H1 (cell line): ENCODE measurements around the gene NDFIP2. TPM values are rescaled to one million over a fixed set of nuclear protein-coding genes. Genes with fewer than 3 reads are reported as not detected.

Experiments
- CTCF ChIA-PET: fragments of 300-600 bp; sonication (Branson Sonifier 250); formaldehyde crosslinking; loops from one replicate; lab custom pipeline; 2021; ENCODE audit not compliant: partially characterized antibody; lab: Charles Lee
- POLR2A ChIA-PET: fragments of 300-600 bp; sonication (Branson Sonifier 250); formaldehyde crosslinking; loops from one replicate; lab custom pipeline; 2021; ENCODE audit warnings: inconsistent platforms; ENCODE audit not compliant: partially characterized antibody; lab: Charles Lee
- DNase-seq, 2 experiments: peaks; one replicate each; pipeline versions ENCODE4 v3.0.0 to v3.0.0-alpha.2; 2010 to 2022; ENCODE audit warnings: low spot score in 2 of 2, low read depth in 1 of 2, mixed read lengths in 1 of 2
- FAIRE-seq: peaks from 2 replicates; lab custom pipeline; 2011; peaks lifted over from hg19 to GRCh38; lab: Jason Lieb, UNC
- H2AFZ ChIP-seq: 2 replicates; pipeline ENCODE4 v1.8.1; 2012; ENCODE audit warnings: low read length, inconsistent platforms
- H2AK5ac ChIP-seq: 2 replicates; pipeline ENCODE4 v1.6.1; 2013; ENCODE audit warnings: low read depth, low read length
- H2BK120ac ChIP-seq: replicated peaks from 2 replicates; pipeline ENCODE3; 2013; ENCODE audit warnings: low read depth, low read length, inconsistent platforms
- H2BK12ac ChIP-seq: 2 replicates; pipeline ENCODE4 v1.6.1; 2013; ENCODE audit warnings: low read depth, low read length
- H2BK15ac ChIP-seq: 2 replicates; pipeline ENCODE4 v1.6.1; 2013; ENCODE audit warnings: low read length
- H2BK20ac ChIP-seq: 2 replicates; pipeline ENCODE4 v1.6.1; 2013; ENCODE audit warnings: low read length
- H2BK5ac ChIP-seq: 2 replicates; pipeline ENCODE4 v1.6.1; 2013; ENCODE audit warnings: low read depth, low read length
- H3K14ac ChIP-seq: 2 replicates; pipeline ENCODE4 v1.6.1; 2013; ENCODE audit warnings: inconsistent platforms; ENCODE audit not compliant: insufficient read length
- H3K18ac ChIP-seq: 2 replicates; pipeline ENCODE4 v1.6.1; 2013; ENCODE audit warnings: low read length; ENCODE audit errors: extremely low read depth
- H3K23ac ChIP-seq: 2 replicates; pipeline ENCODE4 v1.6.1; 2013; ENCODE audit warnings: inconsistent platforms; ENCODE audit not compliant: insufficient read length
- H3K23me2 ChIP-seq: 2 replicates; pipeline ENCODE4 v1.6.1; 2013; ENCODE audit warnings: low read depth, low read length
- H3K27ac ChIP-seq: 2 replicates; pipeline ENCODE4 v1.6.1; 2011; ENCODE audit warnings: low read depth, low read length, inconsistent platforms
- H3K27me3 ChIP-seq, 4 experiments: replicated peaks in 1 of 4; 1 replicate in 1 of 4; 2 replicates in 3 of 4; pipeline versions ENCODE4 v1.6.1 to v1.8.1; 2011 to 2013; ENCODE audit warnings: low read length in 3 of 4, mild to moderate bottlenecking in 3 of 4, inconsistent platforms in 2 of 4, mixed read lengths in 2 of 4, moderate library complexity in 1 of 4; ENCODE audit not compliant: control insufficient read depth in 3 of 4, insufficient read depth in 3 of 4; ENCODE audit errors: extremely low read depth in 1 of 4
- H3K36me3 ChIP-seq, 4 experiments: 2 replicates each; pipeline versions ENCODE4 v1.6.1 to v1.8.1; 2011 to 2013; ENCODE audit warnings: mild to moderate bottlenecking in 4 of 4, low read length in 3 of 4, moderate library complexity in 2 of 4, control low read depth in 1 of 4, inconsistent platforms in 1 of 4; ENCODE audit not compliant: insufficient read depth in 4 of 4, control insufficient read depth in 2 of 4
- H3K4ac ChIP-seq: replicated peaks from 2 replicates; pipeline ENCODE3; 2013; ENCODE audit warnings: low read length, low read depth, mixed read lengths, inconsistent platforms; ENCODE audit not compliant: insufficient read length
- H3K4me1 ChIP-seq, 4 experiments: replicated peaks in 1 of 4; 1 replicate in 1 of 4; 2 replicates in 3 of 4; pipeline versions ENCODE4 v1.6.1 to v1.8.1; 2011 to 2013; ENCODE audit warnings: low read length in 3 of 4, inconsistent platforms in 2 of 4, mixed read lengths in 1 of 4; ENCODE audit not compliant: insufficient read depth in 4 of 4, control insufficient read depth in 3 of 4
- H3K4me2 ChIP-seq, 2 experiments: 2 replicates each; pipeline versions ENCODE4 v1.6.1 to v1.8.1; 2011 to 2013; ENCODE audit warnings: low read depth in 2 of 2, low read length in 2 of 2, control low read depth in 1 of 2, inconsistent platforms in 1 of 2, mild to moderate bottlenecking in 1 of 2; ENCODE audit not compliant: insufficient read depth in 1 of 2
- H3K4me3 ChIP-seq, 4 experiments: fragments of 200-600, 300-600 bp in 1 of 4; sonication (generic), shearing (Covaris generic), sonication (Bioruptor Twin) in 1 of 4; 2 replicates each; pipeline versions ENCODE4 v1.5.1 to v1.8.1; 2011 to 2016; ENCODE audit warnings: low read length in 4 of 4, low read depth in 3 of 4, control low read depth in 2 of 4, inconsistent platforms in 2 of 4, mild to moderate bottlenecking in 2 of 4, mixed read lengths in 1 of 4, moderate library complexity in 1 of 4; ENCODE audit not compliant: insufficient read depth in 2 of 4; ENCODE audit errors: extremely low read depth in 1 of 4
- H3K56ac ChIP-seq: replicated peaks from 2 replicates; pipeline ENCODE3; 2013; ENCODE audit warnings: low read depth, mild to moderate bottlenecking, mixed read lengths, low read length, inconsistent platforms; ENCODE audit not compliant: insufficient read length
- H3K79me1 ChIP-seq: 2 replicates; pipeline ENCODE4 v1.6.1; 2013; ENCODE audit warnings: low read depth, low read length, control low read depth
- H3K79me2 ChIP-seq, 2 experiments: 2 replicates each; pipeline versions ENCODE4 v1.6.1 to v1.8.1; 2012 to 2013; ENCODE audit warnings: low read length in 2 of 2, mild to moderate bottlenecking in 2 of 2, inconsistent platforms in 1 of 2; ENCODE audit not compliant: insufficient read depth in 2 of 2, control insufficient read depth in 1 of 2
- H3K9ac ChIP-seq, 4 experiments: replicated peaks in 1 of 4; 1 replicate in 1 of 4; 2 replicates in 3 of 4; pipeline versions ENCODE4 v1.6.1 to v1.8.1; 2011 to 2013; ENCODE audit warnings: low read depth in 3 of 4, low read length in 3 of 4, control low read depth in 2 of 4, mild to moderate bottlenecking in 2 of 4, moderate library complexity in 2 of 4, inconsistent platforms in 1 of 4; ENCODE audit errors: extremely low read depth in 1 of 4
- H3K9me3 ChIP-seq, 2 experiments: 2 replicates each; pipeline versions ENCODE4 v1.6.1 to v1.8.1; 2012 to 2013; ENCODE audit warnings: mild to moderate bottlenecking in 2 of 2, moderate library complexity in 2 of 2, control low read depth in 1 of 2, inconsistent platforms in 1 of 2, low read depth in 1 of 2, low read length in 1 of 2, mixed read lengths in 1 of 2; ENCODE audit not compliant: insufficient read depth in 2 of 2
- H4K20me1 ChIP-seq, 2 experiments: replicated peaks in 1 of 2; 2 replicates each; pipeline versions ENCODE3 to v1.8.1; 2011 to 2013; ENCODE audit warnings: inconsistent platforms in 2 of 2, low read length in 2 of 2, mild to moderate bottlenecking in 1 of 2; ENCODE audit not compliant: insufficient read depth in 2 of 2, control insufficient read depth in 1 of 2
- H4K5ac ChIP-seq: 2 replicates; pipeline ENCODE4 v1.6.1; 2013; ENCODE audit warnings: low read length, low read depth, mixed read lengths, inconsistent platforms; ENCODE audit not compliant: insufficient read length
- H4K8ac ChIP-seq: 2 replicates; pipeline ENCODE4 v1.8.0; 2013; ENCODE audit warnings: mild to moderate bottlenecking, moderate library complexity, low read length, inconsistent platforms; ENCODE audit not compliant: insufficient read depth; ENCODE audit errors: extremely low read depth
- H4K91ac ChIP-seq: replicated peaks from 2 replicates; pipeline ENCODE3; 2013; ENCODE audit warnings: low read length, mixed read lengths, inconsistent platforms; ENCODE audit not compliant: insufficient read length
- CTCF ChIP-seq, 3 experiments: IDR thresholded peaks; 1 replicate in 2 of 3; 2 replicates in 1 of 3; pipeline versions ENCODE4 v1.5.1 to v1.6.1; 2011; ENCODE audit warnings: low read length in 3 of 3, mild to moderate bottlenecking in 3 of 3, inconsistent platforms in 2 of 3, low read depth in 1 of 3, moderate library complexity in 1 of 3; ENCODE audit not compliant: insufficient read depth in 1 of 3; ENCODE audit errors: control extremely low read depth in 1 of 3
- GABPA ChIP-seq: IDR thresholded peaks from 2 replicates; pipeline ENCODE4 v1.6.1; 2011; ENCODE audit warnings: mild to moderate bottlenecking, low read length, moderate library complexity, borderline replicate concordance; ENCODE audit not compliant: insufficient read depth
- RAD21 ChIP-seq, 2 experiments: IDR thresholded peaks in 1 of 2; conservative IDR thresholded peaks in 1 of 2; 2 replicates each; pipeline ENCODE4 v1.6.1; 2011; ENCODE audit warnings: low read depth in 2 of 2, low read length in 2 of 2, improper control_type of control experiment in 1 of 2, inconsistent platforms in 1 of 2, mild to moderate bottlenecking in 1 of 2, moderate library complexity in 1 of 2
- WGBS, 2 experiments: shearing (Covaris generic) in 1 of 2; methylation state at CpG; one replicate each; pipeline versions ENCODE4 v1.1.6 to v1.1.7; 2013 to 2015; ENCODE audit warnings: low lambda C conversion rate in 2 of 2, mixed read lengths in 2 of 2, inconsistent platforms in 1 of 2, low coverage in 1 of 2, missing lambda C conversion rate in 1 of 2; ENCODE audit not compliant: insufficient replicate concordance in 2 of 2, insufficient coverage in 1 of 2, insufficient read length in 1 of 2; ENCODE audit errors: extremely low coverage in 1 of 2, missing lambda C conversion rate in 1 of 2; 5-methylcytosine and 5-hydroxymethylcytosine counted together
- polyA plus RNA-seq, 7 experiments: library from polyadenylated mRNA; depleted of rRNA in 3 of 7; stranded (reverse) in 5 of 7; unstranded in 2 of 7; fragments of >200 nt in 5 of 7; fragments of 200-250 nt in 2 of 7; gene quantifications; 1 replicate in 5 of 7; 2 replicates in 1 of 7; 4 replicates in 1 of 7; pipeline versions ENCODE4 v1.2.1 to v1.2.3, GENCODE V29; 2011 to 2013; ENCODE audit warnings: missing spikeins in 2 of 7, mixed read lengths in 2 of 7
- total RNA-seq: library from RNA; stranded (reverse); fragmentation: NEBNext Ultra II Directional; extraction: Animal tissue kit (Norgen Biotek cat#: 25700); gene quantifications from 2 replicates; pipeline ENCODE4 v1.2.1, GENCODE V29; 2021

Gene NDFIP2
- total and polyA plus RNA-seq, 2 of the 8 experiments (the other 6 are each of a cell fraction or from before 2014, with no cell fraction given), result 11.1 to 32.9 TPM

- Histone ChIP-seq H2AK5ac (no peak overlapping the region), H3K23me2 (peaks cover 4% of the 10 kb centered on the region; the same call in 1 of the 2 replicates), H4K5ac (no peak overlapping the region), H3K36me3 (no peaks in the 10 kb centered on the region), H3K14ac (no peak overlapping the region), H2BK15ac (no peak overlapping the region), H2BK20ac (no peak overlapping the region), H3K56ac (no peak overlapping the region), H4K20me1 (no peaks in the 10 kb centered on the region), H3K18ac (no peak overlapping the region), H3K9ac (no peak overlapping the region), H3K23ac (no peak overlapping the region), H2AFZ (0 out of 2 replicates have a peak overlapping the region, but pooled peaks have one; percentile 5), H2BK12ac (no peak overlapping the region), H2BK120ac (no peak overlapping the region), H3K4me1 (peaks cover 0 to 3% (median 0%) of the 10 kb centered on the region in 4 experiments; a peak in 1 of 7 replicates), H3K27ac (no peak overlapping the region), H3K79me1 (no peaks in the 10 kb centered on the region), H3K4me3 (no peak overlapping the region), H3K4me2 (no peak overlapping the region), H2BK5ac (no peak overlapping the region), H4K91ac (no peak overlapping the region), H3K4ac (no peak overlapping the region), H4K8ac (no peak overlapping the region), H3K9me3 (no peaks in the 10 kb centered on the region), H3K79me2 (peaks cover 0 to 15% of the 10 kb centered on the region in 2 experiments; a peak in 3 of 4 replicates), H3K27me3 (no peaks in the 10 kb centered on the region; a peak in 1 of 7 replicates)
- WGBS, 2 experiments, result 82% methylated on average over 3 of the region's 3 CpGs; no CpG with 5 or more reads in 1 of the 2 experiments
- ChIA-PET CTCF (interaction anchor here (0.5 to 2.1 kb wide), 9 partner anchors 8 to 122 kb away, joined by 3 to 10 read pairs (median 4); no protein-coding TSS in a partner anchor), POLR2A (interaction anchor here (1.0 kb wide), 1 partner anchor 54 kb away, joined by 3 read pairs; no protein-coding TSS in a partner anchor)
- TF ChIP-seq RAD21 (IDR thresholded peaks at IDR 0.05 in 1 of 2, conservative IDR thresholded peaks at IDR 0.05 in 1 of 2; ENCODE audit: low read depth in 2 of 2, low read length in 2 of 2) (peak in 1 of 2 experiments; percentile 27; a peak in 2 of 4 replicates), GABPA (no peak), CTCF (IDR thresholded peaks at IDR 0.05; ENCODE audit: control extremely low read depth in 1 of 3, insufficient read depth in 1 of 3, low read depth in 1 of 3, low read length in 3 of 3) (peak in 1 of 3 experiments; percentile 26; a peak in 2 of 4 replicates)
- no peak for DNase-seq
- FAIRE-seq, result no peak
These were observed 3.0 kb upstream of the NDFIP2 start for GRCh38 chr13:79477968-79478367.
